GM19463 (cell line): ENCODE results near the gene SAMD10.
"Not testable (repeated sequence)": the region's sequence is repeated elsewhere in the genome, so short reads cannot be mapped to it uniquely, and the experiment has no call there.

ENCODE experiments used
- ATAC-seq: cut with Tn5 transposase; IDR thresholded peaks from one replicate; pipeline ENCODE4 v1.9.1; 2021; ENCODE audit warnings: mild to moderate bottlenecking, moderate library complexity; ENCODE audit not compliant: unreplicated experiment

Gene SAMD10

DNA sequence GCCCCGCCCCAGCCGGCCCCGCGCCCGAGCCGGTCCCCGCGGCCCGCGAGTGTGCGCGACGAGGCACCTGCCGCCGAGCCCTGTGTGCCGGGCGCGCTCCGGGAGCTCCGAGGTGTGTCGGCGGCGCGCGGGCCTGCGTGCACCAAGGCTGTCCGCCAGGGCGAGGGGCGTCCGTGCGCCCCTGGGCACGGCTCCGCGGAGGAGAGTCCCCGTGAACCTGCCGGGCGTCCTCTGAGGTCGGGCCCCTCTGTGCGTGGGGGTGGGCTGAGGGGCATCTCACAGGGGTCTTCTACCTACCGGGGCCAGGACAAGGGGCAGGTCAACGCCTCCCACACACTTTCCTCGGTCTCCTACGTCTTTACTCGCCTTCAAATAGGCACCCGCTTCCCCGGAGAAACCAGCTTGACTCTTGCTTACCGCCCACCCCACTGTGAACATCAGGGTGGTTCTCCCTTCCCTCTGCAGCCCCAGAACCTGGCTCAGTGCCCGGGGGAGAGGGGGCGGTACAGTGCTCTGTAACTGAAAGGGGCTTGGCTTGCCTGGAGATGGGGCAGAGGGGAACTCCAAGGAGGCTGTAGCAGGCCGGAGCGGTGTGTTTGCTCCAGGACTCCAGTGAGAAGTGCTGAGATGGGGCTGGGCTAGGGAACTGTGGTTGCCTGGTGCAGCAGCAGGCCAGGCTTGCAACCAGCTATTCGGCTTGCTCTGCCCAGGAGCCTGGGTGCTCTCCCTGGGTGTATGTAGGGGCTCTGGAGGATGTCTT is at the start of gene SAMD10:
Gene SAMD10 (minus strand): TSS at position 86 of the 760 bp plus-strand sequence. CDS start 175 bp downstream, outside the sequence.
- ATAC-seq, result no peak

DNA sequence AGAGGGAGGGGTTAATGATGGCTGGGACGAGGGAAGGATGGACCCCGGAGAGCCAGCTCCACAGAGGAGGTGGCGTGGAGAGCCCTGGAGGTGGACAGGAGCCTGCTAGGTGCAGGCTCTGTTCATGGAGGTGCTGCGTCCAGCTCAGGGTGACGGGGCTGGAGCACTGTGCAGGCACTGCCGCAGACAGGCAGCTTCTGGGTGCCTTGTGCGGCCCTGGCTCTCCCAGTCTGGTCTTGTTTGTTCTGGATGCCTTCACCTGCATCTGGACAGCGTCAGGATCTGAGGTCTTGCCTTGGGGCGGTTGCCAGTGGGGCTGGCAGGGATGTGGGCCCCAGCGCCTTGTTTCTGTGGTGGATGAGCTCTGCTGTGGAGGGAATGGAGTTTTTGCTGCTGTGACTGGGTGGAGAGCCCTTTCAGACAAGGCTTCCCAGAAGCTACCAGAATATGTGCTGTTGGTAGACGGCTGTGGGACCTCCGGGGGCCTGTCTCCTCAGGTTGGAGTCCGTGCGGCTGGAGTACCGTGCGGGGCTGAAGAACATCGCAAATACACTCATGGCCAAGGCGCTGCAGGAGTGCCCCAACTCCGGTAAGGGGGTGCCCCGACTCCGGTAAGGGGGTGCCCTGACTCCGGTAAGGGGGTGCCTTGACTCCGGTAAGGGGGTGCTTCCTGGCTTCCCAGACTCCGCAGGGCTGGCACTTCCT is 48.7 kb upstream of the SAMD10 start:
- no peak for ATAC-seq

DNA sequence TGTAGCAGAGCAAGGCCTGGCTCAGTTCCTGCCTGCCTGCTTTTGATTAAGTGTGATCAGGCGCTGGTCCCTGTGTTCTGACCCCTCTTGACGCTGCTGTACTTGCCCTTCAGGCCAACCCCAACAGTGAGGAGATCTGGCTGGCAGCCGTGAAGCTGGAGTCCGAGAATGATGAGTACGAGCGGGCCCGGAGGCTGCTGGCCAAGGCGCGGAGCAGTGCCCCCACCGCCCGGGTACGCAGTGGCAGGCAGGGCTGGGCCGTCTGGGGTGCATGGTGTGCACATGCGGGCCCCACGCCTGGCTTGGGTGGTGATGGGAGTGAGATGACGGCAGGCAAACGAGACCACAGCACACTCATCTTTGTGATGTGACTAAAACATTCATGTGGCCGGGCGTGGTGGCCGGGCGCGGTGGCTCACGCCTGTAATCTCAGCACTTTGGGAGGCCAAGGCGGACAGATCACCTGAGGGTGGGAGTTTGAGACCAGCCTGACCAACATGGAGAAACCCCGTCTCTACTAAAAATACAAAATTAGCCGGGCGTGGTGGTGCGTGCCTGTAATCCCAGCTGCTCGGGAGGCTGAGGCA is 46.5 kb upstream of the SAMD10 start:
- ATAC-seq, result no peak

DNA sequence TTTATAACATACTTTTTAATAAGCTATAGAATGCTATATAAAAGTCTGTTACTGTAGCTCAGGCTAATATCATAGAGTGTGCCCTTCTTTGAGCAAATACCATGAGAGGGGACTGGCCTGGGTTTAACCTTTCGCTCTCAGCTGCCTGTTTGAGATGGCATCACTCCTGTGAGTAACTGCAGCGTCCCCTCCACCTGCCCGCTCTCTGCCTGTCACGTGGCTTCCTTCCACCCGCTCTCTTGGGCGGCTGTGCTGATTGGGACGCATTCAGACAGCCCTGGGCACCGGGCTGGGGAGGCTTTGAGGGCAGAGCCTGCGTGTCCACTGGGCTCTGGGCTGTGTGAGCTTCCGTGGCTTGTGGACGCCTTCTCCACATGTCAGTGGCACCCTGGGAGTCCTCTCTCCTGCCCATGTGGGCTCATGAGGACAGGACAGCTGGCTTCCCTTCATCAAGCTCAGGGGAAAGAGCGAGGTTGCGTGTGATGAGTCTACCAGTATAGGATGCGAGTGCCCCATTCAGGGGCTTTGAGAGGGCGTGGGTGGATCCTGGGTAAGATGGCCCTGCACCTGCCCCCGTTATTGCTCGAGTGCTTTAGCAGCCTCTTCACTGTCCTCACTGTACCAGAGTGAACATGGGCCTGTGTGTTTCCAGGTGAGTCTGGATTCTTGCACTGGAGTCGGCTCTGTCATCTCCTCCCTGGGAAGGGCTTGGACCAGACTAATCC is 45.8 kb upstream of the SAMD10 start:
- no peak for ATAC-seq

DNA sequence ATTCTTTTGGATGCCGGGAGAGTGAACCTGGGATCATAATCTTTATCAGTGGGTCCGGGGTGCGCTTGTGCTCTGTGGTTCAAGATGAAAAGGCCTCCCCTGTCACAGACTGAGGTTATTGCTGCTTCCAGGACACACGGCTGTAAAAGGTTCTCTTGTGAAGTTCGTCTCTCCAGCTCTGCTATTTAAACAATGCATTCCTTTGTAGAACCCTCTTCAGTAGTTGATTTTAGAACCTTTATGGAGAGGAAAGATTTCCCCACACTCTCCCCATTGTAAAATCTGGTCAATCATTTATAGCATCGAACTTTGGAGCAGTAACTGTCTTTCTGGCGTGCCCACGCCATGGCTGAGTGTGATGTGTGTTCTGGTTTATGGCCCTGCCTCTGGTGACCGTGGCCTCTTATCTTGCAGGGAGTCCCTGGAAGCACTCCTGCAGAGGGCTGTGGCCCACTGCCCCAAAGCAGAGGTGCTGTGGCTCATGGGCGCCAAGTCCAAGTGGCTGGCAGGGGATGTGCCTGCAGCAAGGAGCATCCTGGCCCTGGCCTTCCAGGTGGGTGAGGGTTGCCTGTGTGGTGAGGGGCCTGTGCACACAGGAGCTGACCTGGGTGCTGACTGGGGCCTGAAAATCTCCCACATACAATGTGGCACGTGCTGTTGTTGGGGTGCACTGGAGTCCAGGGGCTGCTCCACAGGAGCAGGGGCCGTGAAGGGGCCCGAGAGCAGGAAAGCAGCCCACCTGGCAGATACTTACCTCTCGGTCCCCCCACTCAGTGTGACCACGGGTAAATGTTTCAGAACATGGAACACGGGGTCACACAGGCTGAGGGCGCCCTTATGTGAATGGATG is 44.9 kb upstream of the SAMD10 start:
- ATAC-seq, result no peak

DNA sequence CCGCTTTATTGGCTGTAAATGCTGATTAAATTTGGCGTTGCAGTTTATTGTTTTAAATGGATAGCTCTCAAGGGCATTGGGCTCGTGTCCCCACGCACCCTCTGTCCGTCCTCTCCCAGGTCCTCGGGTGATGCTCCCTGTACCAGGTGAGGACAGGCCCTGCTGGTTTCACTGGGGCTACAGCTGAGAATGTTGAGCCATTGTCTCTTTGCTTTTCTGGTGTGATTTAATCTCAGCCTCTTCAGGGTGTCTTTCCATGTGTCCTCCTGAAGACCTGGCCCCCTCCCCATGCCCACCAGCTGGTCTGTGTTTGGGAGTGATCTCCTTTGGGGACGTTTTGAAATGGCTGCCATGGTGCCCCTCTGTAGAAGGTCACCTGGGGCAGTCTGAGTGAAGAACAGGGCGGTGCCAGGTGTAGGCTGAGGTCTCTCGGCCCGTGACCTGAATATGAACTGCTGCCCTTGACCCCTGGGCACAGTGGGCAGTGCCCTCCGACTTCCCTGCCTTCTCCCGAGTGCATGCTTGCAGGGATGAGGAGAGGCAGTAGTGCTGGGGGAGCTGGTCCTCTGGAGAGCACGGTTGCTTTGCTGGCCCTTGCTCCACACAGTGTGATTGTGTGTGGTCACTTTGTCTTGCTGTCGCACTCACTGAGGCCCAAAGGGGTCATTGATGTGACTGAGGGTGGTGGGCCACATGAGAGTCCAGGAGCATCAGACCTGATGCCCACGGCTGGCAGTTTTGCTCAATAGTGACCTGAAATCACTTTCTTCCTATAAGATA is 44.1 kb upstream of the SAMD10 start:
- no peak for ATAC-seq

GRCh38 chr20:64022671-64023360 is 43.4 kb upstream of the SAMD10 start:
- ATAC-seq, result no peak

- ATAC-seq, result no peak
These were observed 41.9 kb upstream of the SAMD10 start for GRCh38 chr20:64021124-64021975.

- no peak for ATAC-seq
These were observed 36.2 kb upstream of the SAMD10 start for GRCh38 chr20:64015635-64016034.

- not testable (repeated sequence) for ATAC-seq
These were observed 33.1 kb upstream of the SAMD10 start for GRCh38 chr20:64012385-64013154.

DNA sequence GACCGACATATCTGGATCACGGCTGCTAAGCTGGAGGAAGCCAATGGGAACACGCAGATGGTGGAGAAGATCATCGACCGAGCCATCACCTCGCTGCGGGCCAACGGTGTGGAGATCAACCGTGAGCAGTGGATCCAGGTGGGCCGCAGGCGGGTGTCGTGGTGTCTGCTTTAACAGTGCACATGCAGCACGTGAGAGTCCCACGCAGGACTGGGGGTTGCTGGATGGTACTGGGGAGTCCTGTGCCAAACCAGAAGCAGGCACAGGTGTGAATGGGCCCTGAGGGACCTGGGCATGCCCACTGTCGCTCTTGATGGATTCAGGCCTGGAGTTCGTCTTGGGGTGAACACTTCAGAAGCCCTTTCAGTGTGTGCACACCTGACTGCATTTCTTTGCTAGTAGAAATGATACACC is 31.9 kb upstream of the SAMD10 start:
- no peak for ATAC-seq

DNA sequence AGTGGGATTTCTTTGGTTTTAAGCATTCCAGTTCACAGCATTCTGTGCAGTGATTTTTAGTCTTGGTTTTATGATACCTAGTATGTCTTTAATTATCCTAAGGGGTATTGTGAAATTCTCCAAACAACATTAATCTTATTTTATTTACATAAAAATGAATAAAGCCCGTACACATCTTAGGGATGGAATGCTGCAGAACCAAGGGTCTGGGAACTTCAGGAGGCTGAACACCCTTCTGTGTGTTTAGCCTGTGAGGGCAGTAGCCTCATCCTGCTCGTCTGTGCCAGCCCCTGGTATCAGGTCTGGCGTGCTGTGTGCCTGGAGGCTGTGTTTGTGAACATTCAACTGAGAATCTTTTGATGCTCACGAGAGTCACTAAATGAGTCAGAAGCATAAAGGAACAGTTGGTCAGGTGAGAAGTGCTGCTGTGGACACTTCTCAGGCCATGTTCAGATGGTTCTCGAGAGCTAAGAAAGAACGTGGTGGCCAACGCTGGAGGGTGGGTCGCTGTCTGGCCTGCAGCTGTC is 31.3 kb upstream of the SAMD10 start:
- ATAC-seq, result no peak

GRCh38 chr20:64009811-64010387 is 30.5 kb upstream of the SAMD10 start:
- ATAC-seq, result no peak

DNA sequence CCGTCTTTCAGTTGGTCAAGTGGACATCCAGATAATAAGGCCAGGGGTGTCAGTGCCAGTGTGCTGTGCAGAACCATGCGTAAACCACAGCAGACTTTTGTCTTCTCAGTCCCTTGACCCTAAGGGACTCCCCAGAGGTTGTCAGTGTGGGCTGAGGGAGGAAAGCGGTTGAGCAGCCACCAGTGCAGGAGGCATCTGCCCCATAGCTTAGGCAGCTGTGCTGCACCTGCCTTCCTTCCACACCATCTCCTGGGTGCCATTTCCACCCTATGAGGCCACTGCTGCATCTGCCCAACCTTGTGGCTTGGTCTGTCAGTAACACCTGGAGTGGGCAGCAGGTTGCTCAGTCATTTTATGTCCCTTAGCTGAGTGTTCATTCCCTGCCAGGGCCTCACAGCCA is 27.5 kb upstream of the SAMD10 start:
- ATAC-seq, result no peak

DNA sequence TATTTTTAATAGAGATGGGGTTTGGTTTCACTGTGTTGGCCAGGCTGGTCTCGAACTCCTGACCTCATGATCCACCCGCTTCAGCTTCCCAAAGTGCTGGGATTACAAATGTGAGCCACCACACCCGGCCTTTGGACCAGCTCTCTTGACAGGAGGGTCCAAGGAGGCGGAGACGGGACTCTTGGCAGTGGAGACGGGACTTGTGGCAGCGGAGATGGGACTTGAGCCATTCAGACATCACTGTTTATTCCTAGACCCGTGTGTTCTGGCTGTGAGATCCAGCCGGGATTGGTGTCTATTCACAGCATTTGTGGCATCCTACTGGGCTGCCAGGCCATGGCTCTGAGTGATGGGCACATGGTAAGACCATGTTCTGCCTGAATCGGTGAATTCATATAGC is 27.0 kb upstream of the SAMD10 start:
- no peak for ATAC-seq

DNA sequence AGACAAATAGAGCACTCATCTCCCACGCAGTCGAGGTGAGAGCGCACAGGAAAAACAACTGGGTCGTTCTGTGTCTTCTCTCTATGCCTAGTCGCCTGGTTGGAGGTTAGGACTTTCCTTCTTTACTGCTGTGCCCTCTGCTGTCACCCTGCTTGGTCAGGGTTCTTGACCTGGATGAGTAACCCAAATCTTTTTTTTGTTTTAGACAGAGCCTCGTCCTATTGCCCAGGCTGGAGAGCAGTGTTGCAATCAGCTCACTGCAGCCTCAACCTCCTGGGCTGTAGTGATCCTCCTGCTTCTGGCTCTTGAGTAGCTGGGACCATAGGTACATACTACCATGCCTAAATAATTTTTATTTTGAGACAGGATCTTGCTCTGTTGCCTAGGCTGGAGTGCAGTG is 26.0 kb upstream of the SAMD10 start:
- no peak for ATAC-seq
